ENCODE data around the gene TMEM14B. TPM values are rescaled to one million over a fixed set of nuclear protein-coding genes. Genes with fewer than 3 reads are reported as not detected.

The TMEM14B gene
- total and polyA plus RNA-seq, 9 of the 15 experiments (the other 6 are each of a cell fraction or from before 2014, with no cell fraction given), result 174 to 862 (median 263) TPM

GRCh38 chr6:10759312-10759839, 11.8 kb downstream of the TMEM14B start (continued):
- TF ChIP-seq NCOA2 (IDR thresholded peaks at IDR 0.05; ENCODE audit: partially characterized antibody in 2 of 2) (no peak), HMG20A (CRISPR knock-in tag; conservative IDR thresholded peaks at IDR 0.05) (no peak), MNT (conservative IDR thresholded peaks at IDR 0.05) (peak; percentile 40 to 61; a peak in 3 of 4 replicates), SMC3 (conservative IDR thresholded peaks at IDR 0.05; ENCODE audit: insufficient read depth, low read depth, low read length) (0 out of 2 replicates have a peak, but pooled peaks have one; percentile 23), AFF1 (IDR thresholded peaks at IDR 0.05; ENCODE audit: low read depth in 1 of 2, partially characterized antibody in 2 of 2) (no peak), DIDO1 (tag; IDR thresholded peaks at IDR 0.05; ENCODE audit: low read depth) (no peak), SOX6 (IDR thresholded peaks at IDR 0.05) (no peak), MTF1 (CRISPR knock-in tag; IDR thresholded peaks at IDR 0.05; ENCODE audit: borderline replicate concordance) (no peak), CSDE1 (IDR thresholded peaks at IDR 0.05) (no peak), GTF2E2 (tag; IDR thresholded peaks at IDR 0.05) (no peak), ZNF212 (CRISPR knock-in tag; IDR thresholded peaks at IDR 0.05) (no peak), DPF2 (IDR thresholded peaks at IDR 0.05) (peak; percentile 63), ZBTB11 (CRISPR knock-in tag; IDR thresholded peaks at IDR 0.05) (no peak), HBP1 (CRISPR knock-in tag; IDR thresholded peaks at IDR 0.05) (no peak), VEZF1 (CRISPR knock-in tag; IDR thresholded peaks at IDR 0.05) (no peak)
